ENCODE data around the gene PDRG1. TPM values are rescaled to one million over a fixed set of nuclear protein-coding genes. Genes with fewer than 3 reads are reported as not detected.
"Not testable (repeated sequence)": the region's sequence is repeated elsewhere in the genome, so short reads cannot be mapped to it uniquely, and the experiment has no call there.

PDRG1 gene
- total RNA-seq, 1 experiment from 2014 or later = 10.1 TPM

DNA sequence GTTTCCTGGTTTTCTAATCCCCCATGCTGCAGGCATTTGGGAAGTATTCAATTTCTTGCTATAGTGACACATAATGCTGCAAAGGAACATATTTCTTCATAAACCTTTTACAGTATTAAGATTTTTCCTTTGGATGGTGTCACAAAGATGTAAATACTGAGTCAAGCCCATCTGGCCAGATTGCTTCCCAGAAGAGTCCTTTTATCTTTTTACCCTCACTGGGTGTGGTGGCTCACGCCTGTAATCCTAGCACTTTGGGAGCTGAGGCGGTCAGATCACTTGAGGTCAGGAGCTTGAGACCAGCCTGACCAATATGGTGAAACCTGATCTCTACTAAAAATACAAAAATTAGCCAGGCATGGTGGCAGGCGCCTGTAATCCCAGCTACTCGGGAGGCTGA is 22.2 kb downstream of the PDRG1 start:
- not testable (repeated sequence) for DNase-seq (ENCODE audit: extremely low read depth, low read depth)

DNA sequence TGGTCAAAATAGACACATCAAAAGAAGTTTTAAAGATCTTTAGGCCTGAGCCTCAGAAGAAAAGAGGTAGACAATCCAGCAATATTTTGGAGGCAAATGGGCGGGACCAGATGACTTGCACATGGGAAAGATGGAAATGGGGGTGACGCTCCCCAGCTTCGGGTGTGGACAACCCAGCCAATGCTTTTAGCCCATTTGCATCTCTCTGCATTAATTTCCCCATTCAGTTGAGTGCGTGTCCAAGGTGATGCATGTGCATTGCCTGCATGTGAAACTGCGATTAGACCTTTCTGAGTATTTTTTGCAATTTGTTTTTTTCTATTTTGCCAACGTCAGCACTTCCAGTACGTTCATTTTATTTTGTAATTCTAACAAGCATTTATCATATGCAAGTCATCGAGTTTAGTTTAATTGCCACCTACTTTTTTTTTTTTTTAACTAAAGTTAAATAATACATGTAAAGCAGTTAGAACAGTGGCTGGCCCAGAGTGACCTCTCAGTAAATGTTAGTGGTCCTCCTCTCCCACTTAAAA is 24.2 kb downstream of the PDRG1 start:
- DNase-seq (ENCODE audit: extremely low read depth, low read depth) = no peak

DNA sequence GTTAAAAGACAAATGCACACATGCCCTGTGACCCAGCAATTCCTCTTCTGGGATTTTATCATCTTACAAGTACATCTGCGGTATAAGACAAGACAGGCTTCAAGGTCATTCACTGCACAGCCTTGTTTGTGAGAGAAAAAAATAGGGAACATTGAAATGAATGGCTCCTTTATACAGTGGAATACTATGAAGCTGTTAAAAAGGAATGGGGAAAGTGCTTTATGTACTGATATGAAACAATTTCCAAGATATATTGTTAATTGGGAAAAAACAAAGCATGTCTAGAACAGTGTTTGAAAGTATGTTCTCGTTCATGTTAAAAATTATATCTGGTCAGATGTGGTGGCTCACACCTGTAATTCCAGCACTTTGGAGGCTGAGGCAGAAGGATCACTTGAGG is 25.4 kb downstream of the PDRG1 start:
- DNase-seq (ENCODE audit: extremely low read depth, low read depth) = no peak

DNA sequence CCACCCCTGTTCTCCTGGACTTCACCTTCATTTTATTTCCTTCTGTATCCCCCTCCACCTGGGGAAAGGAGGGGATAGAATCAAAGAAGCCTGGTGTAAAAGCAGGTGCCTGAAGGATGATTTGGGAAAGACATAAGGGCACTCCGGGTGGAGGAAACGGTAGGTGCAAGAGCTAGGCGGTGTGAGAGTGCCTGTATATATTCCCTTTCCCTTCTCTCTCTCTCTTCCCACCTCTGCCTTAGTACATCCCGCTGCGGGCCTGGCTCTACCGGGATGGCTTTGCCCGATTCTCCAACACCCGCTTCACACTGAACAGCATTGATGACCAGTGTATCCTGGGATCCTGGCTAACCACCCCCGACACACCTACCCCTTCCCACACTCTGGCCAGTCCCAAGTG is 26.2 kb downstream of the PDRG1 start:
- DNase-seq (ENCODE audit: extremely low read depth, low read depth) = no peak

DNA sequence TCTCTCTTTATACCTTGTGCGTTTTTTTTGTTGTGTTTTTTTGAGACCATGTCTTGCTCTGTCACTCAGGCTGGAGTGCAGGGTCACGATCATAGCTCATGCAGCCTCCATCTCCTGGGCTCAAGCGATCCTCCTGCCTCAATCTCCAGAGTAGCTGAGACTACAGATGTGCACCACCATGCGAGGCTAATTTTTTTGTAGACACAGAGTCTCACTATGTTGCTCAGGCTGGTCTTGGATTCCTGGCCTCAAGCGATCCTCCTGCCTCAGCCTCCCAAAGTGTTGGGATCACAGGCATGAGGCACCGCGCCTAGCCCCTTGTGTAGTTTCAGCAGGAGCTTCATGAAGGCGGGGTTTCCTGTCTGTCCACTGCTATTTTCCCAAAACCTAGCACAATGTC is 27.3 kb downstream of the PDRG1 start:
- no peak for DNase-seq (ENCODE audit: extremely low read depth, low read depth)

DNA sequence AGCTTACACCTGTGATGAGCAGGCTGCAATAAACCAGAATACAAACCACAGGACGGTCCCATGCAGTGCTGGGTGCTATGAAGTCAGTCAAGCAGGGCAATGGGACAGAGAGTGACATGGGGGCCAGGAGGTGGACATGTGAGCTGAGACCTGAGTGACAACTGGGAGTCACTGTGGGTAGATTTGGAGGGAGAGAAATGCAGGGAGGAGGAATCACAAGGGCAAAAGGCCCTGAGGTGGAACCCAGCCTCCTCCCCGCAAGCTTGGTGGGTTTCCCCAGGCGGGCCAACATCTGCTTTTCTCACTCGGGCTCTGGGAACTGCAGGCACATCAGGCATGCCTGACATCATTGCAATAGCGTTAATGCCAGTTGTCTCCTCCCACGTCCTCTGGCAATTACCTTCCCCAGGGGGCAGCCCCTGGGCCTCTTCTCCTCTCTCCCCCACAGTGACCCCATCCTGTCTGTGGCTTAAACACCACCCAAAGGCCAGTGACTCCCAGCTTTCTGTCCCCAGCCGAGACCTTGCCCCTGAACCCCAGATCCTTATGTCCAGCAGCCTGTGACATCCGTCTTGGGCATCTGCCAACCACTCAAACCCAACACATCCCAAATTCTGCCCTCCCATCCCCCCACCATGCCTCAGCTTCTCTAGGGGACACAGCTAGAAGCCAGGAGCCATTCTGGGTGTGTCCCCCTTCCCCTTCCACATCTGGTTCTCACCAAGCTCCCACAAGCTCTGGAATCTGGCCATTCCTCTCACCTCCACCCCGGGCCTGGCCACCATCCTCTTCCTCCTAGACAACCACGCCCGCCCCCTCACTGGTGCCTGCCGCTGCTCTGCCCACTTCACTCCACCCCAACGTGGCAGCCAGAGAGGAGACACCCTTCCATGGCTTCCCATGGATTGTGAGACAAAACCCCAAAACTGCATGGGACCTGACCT is 28.2 kb downstream of the PDRG1 start:
- no peak for DNase-seq (ENCODE audit: extremely low read depth, low read depth)

DNA sequence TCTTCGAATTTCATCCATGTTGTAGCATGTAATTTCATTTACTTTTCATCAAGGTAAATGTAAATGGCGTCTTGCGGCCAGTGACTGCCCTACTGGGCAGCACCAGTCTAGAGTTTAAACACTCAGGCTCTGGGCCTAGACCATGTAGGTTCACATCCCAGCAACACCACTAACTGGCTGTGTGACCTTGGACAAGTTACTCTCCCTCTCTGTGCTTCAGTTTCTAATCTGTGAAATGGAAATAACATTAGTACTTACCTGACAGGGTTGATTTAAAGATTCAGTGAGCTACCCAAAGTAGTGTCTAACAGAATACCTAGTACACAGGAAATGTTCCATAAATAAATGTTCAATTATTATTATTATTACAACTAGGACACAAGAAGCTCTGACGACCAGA is 29.3 kb downstream of the PDRG1 start:
- no peak for DNase-seq (ENCODE audit: extremely low read depth, low read depth)

DNA sequence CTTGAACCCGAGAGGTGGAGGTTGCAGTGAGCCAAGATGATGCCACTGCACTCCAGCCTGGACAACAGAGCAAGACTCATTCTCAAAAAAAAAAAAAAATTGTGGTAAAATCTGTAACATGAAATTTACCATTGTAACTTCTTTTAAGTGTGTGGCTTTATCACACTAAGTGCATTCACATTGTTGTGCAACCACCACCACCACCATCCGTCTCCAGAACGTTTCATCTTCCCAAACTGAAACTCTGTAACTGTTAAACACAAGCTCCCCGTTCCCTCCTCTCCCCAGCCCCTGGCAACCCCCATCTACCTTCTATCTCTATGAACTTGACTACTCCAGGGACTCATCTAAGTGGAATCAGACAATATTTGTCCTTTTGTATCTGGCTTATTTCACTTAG is 29.7 kb downstream of the PDRG1 start:
- no peak for DNase-seq (ENCODE audit: extremely low read depth, low read depth)

DNA sequence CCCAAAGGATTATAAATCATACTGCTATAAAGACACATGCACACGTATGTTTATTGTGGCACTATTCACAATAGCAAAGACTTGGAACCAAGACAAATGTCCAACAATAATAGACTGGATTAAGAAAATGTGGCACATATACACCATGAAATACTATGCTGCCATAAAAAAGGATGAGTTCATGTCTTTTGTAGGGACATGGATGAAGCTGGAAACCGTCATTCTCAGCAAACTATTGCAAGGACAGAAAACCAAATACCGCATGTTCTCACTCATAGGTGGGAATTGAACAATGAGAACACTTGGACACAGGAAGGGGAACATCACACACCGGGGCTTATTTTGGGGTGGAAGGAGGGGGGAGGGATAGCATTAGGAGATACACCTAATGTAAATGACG is 30.4 kb downstream of the PDRG1 start:
- DNase-seq (ENCODE audit: extremely low read depth, low read depth) = not testable (repeated sequence)

DNA sequence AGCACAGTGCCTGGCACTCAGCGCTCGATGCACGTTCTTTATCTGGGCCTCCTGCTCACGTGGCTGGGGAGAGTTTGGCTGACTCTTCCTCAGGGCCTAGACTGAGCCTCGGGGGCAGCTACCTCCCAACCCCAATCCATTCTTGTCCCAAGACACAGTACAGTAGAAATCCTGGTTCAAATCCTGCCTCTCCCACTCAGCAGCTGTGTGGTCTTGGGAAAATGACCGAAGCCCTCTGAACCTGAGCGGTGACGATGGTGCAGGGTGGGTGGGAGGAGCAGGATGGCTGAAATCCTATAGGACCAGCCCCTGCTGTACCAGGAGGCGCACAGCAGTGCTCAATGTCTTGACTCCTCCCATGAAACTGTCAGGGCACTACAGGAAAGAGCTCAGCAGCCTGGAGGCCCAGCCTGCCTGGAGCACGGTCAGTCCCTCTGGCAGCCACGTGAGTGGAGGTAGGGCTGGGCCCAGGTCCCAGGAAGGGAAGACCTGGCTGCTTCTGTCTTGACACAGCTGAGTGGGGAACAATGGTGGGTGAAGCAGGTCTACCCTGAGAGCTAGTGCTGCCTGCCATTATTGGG is 31.5 kb downstream of the PDRG1 start:
- no peak for DNase-seq (ENCODE audit: extremely low read depth, low read depth)

DNA sequence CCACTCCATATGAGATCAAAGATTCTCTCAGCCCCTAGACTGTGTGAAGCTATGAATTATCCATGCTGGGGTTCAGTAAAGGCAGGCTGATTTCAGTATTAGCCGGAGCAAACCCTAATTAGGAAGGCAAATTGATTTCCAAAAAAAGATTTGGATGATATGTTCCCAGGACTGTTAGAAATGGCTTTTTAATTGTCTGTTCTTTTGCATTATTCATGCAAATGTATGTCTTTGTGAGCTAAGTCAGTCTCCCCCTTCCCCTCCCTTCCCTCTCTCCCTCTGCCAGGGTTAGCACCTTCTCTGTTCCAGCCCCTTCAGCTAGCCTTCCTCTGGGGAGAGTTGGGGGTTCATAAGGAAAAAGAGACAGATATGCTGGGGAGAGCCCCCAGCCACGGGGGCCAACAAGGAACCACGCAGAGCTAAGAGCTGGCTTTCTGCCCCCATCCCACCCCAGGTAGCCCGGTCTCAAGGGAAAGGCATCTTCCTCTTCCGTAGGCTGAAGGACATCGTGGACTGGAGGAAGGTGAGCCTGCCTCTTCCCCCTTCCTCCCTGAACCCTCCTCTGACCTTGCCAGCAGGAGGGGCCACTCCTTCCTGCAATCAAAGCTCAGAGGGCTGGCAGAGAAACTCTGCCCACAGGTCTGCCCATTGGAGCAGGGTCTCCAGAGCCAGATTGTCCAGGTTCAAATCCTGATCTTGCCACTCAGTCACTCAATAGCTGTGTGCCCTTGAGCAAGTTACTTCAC is 32.3 kb downstream of the PDRG1 start:
- DNase-seq (ENCODE audit: extremely low read depth, low read depth) = no peak

DNA sequence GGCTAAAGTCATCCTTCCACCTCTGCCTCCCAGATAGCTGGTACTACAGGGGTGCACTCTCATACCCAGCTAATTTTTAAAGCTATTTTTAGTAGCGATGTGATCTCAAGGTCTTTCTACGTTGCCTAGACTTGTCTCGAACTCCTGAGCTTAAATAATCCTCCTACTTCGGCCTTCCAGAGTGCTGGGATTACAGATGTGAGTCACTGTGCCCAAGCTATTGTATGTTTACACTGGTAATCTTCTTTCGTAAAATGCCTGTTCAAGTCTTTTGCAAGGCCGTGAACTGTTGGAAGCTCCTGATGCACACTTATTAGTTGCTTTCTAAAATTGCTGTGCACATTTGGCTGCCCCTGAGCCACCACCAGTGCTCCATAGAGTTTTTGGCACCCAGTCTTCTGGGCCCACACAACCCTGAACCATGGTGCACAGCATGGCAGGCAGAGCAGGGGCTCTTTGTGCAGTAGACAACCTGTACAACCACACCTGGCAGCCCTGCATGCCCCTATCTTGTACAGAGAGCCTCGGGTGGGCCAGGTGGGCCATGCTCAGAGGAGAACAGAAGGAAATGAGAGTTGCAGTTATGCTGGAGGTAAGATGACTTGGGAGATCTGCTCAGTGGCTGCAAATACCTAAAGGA is 33.3 kb downstream of the PDRG1 start:
- DNase-seq (ENCODE audit: extremely low read depth, low read depth) = no peak

DNA sequence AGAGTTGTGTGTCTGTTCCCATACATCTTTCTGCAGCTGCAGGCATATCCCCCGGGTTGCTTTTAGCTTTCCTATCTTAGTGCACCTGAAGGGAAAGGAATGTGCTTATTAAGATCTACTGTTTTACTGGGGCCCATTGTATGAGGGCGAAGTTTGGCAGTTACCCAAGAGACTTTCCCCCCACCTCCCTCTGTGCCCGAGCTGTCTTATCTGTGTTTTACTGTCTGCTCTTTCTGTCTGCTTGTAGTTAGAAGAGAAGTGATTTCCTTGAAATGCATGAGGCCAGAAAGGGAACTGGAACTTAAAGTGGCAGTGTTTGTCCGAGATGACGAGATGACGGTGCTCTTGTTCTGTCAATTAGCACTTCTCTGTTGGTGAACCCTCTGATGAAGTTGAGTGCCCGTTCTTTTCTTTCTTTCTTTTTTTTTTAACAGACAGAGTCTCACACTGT is 33.9 kb downstream of the PDRG1 start:
- DNase-seq (ENCODE audit: extremely low read depth, low read depth) = not testable (repeated sequence)

DNA sequence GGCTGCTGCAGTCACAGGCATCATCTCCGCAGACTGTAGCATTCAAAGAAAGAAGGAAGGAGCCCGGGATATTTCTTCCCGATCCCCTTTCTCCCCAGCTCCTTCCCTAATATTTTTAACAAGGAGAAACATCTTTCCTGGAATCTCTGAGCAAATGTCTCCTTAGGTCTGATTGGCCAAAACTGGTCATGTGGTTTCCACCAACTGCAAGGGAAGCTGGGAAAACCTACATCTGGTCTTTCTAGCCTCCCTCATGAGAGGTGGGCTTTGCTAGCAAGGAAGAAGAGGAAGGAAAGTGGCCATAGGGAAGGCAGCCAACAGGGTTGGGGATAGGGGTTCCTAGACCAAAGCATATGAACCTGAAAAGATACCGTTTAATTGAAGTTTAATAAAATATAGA is 35.1 kb downstream of the PDRG1 start:
- no peak for DNase-seq (ENCODE audit: extremely low read depth, low read depth)

DNA sequence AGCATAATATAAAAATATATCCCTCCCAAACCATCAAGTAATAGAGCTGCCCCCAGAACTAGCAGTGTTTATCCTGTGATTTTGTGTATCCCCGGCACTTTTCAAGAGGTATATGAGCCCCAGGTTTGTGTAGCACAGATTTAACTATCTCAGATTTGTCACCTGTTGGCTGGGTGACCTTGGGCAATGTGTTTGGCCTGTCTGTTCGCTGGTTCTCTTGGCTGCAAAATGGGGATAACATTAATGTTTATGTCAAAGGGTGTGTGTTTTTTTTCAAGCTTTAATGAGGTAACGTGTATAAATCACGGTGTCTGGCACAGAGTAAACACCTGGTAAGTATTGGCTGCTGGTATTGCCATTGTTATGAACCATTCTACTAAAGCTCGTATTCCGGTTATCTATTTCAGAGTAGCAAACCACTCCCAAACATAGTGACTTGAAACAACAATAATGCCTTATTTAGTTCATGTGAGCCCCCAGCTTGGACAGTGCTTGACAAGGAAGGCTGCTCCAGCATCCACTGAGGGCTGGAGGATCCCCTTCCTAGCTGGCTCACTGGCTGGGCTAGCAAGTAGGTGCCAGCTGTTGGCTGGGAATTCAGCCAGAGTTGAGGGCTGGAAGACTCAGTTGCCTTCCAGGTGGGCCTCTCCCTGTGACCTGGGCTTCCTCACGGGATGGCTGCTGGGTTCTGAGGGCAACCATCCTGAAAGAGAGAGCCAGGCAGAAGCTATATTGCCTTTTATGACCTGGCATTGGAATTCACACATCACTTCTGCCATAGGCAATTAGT is 36.2 kb downstream of the PDRG1 start:
- no peak for DNase-seq (ENCODE audit: extremely low read depth, low read depth)

DNA sequence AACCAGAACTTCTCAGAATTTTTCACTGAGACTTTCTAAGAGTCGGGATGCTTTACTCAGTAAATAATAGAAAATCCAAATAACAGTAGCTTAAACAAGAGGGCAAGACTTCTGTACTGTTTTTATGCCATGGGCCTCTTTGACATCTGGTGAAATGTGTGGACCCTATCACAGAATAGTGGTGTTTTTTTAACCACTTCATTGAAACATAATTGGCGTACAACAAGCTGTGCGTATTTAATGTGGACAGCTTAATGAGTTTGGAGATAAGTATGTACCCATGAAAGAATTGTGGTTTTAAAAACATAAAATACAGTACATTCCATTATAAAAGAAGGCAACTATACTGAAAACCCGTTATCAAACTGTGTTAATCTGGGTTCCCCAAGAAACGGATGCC is 37.7 kb downstream of the PDRG1 start:
- no peak for DNase-seq (ENCODE audit: extremely low read depth, low read depth)

DNA sequence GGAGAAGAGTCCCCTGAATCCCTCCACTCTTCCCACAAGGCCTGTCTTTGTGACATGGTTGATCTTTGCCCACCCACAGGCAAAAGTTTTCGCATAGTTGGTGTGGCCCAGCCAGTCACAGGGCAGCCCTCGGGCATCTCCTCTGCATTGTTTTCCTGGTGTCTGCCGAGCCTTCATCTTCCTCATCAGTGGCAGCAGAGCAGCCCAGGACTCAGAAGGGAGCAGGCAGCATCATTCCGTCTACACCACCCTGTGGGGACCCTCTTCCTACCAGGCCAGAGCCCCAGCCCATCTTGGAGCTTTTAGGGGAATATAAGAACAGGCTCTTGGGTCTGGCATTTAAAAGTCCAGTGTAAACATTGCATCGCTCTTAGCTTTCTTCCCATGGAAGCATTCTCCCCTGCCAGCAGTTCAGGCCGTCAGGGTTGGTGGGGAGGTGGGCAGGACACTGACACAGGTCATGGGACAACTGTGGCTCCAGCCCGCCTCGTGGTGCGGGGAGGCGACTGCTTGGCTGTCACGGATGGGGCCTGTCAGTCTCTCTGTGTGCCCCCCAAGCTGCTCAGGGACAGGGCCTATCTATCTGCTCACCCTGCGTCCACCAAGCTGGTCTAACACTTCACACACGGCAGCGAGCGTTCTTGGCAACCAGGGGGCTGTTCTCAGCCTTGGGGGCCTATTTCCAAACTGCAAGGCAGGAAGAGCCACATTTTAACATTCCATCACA is 38.3 kb downstream of the PDRG1 start:
- no peak for DNase-seq (ENCODE audit: extremely low read depth, low read depth)

DNA sequence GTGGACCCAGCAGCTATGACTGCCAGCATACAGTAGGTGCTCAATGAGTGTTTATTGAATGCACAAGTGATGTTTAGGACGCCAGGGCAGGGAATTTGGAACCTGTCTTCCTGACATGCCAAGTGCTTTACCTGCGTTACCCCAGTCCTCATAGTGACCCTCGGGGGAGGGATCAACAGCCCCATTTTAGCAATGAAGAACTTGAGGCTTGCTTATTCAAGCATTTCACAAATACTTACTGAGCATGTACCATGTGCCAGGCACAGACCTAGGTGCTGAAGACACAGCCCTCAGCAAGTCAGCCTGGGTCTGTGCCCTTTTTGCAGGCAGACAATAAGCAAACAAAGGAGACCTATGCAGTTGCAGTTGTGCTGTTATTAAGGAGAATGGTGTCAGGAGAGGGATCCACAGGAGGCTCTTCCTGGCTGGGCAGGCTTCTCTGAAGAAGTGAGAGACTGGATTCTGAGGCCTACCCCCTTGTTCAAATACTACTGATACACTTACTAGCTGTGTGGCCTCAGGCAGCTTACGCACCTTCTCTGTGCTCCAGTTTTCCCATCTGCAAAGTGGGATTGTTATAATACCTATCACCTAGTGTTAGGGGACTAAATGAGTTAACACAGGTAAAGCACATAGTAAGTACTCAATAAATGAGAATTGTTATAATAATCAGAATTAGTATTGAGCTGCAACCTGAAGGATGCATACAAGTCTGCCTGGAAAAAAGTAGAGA is 41.6 kb downstream of the PDRG1 start:
- DNase-seq (ENCODE audit: extremely low read depth, low read depth) = no peak

Data from NCI-H460 (cell line).